Mesodermal cell (in vitro differentiated cells): Measurements from ENCODE around the gene NMT1.
"Not testable (repeated sequence)": the region's sequence is repeated elsewhere in the genome, so short reads cannot be mapped to it uniquely, and the experiment has no call there.

Experiments
- H3K27ac ChIP-seq: 2 replicates; pipeline ENCODE4 v1.7.0; 2013; ENCODE audit warnings: mild to moderate bottlenecking, low read depth, low read length, moderate library complexity; ENCODE audit not compliant: severe bottlenecking
- H3K36me3 ChIP-seq: 2 replicates; pipeline ENCODE4 v1.7.1; 2013; ENCODE audit warnings: mild to moderate bottlenecking, low read length, moderate library complexity; ENCODE audit not compliant: control insufficient read depth, insufficient read depth
- H3K4me1 ChIP-seq: one replicate; pipeline ENCODE4 v1.7.1; 2013; ENCODE audit warnings: mild to moderate bottlenecking, low read length; ENCODE audit not compliant: insufficient read depth, control insufficient read depth, poor library complexity, severe bottlenecking
- H3K4me3 ChIP-seq: 2 replicates; pipeline ENCODE4 v1.7.0; 2013; ENCODE audit warnings: low read length, control low read depth, mild to moderate bottlenecking; ENCODE audit not compliant: insufficient read depth, poor library complexity, severe bottlenecking; ENCODE audit errors: extremely low read depth
- H3K9me3 ChIP-seq: 2 replicates; pipeline ENCODE4 v1.7.1; 2013; ENCODE audit warnings: mild to moderate bottlenecking, low read length, moderate library complexity; ENCODE audit not compliant: control insufficient read depth
- WGBS, 2 experiments: methylation state at CpG; one replicate each; pipeline ENCODE4 v1.1.5; 2013; ENCODE audit warnings: missing lambda C conversion rate in 2 of 2; ENCODE audit not compliant: insufficient coverage in 2 of 2; 5-methylcytosine and 5-hydroxymethylcytosine counted together

NMT1 gene

GRCh38 chr17:45123076-45123770 is 62.1 kb downstream of the NMT1 start:
- 98 to 100% methylated on average over 5 of the region's 6 CpGs for WGBS, 2 experiments
- H3K36me3 ChIP-seq, result peaks cover 15% of the 10 kb centered on the region
- H3K27ac ChIP-seq, result no peak overlapping the region

GRCh38 chr17:45123930-45124796 is 63.0 kb downstream of the NMT1 start:
- H3K4me1 ChIP-seq, result peaks cover 52% of the 10 kb centered on the region
- peaks cover 10% of the 10 kb centered on the region for H3K36me3 ChIP-seq
- H3K4me3 ChIP-seq, result no peak overlapping the region
- 73 to 96% methylated on average over 9 to 10 of the region's 15 CpGs for WGBS, 2 experiments
- H3K27ac ChIP-seq, result peak overlapping the region; percentile 80
- H3K9me3 ChIP-seq, result no peaks in the 10 kb centered on the region

More at GRCh38 chr17:45123076-45123770, 62.1 kb downstream of the NMT1 start:
- Histone ChIP-seq H3K9me3 (no peaks in the 10 kb centered on the region), H3K4me1 (peaks cover 47% of the 10 kb centered on the region), H3K4me3 (no peak overlapping the region)

DNA sequence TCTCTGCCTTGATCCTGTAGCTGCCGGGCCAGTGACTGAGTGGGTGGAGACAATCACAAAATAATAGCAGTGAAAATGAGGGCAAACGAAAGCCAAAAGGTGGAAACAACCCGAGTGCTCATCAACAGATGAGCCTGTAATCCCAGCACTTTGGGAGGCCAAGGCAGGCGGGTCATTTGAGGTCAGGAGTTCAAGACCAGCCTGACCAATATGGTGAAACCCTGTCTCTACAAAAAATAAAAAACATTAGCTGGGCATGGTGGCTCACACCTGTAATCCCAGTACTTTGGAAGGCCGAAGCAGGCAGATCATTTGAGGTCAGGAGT is 63.6 kb downstream of the NMT1 start:
- peaks cover 55% of the 10 kb centered on the region for H3K4me1 ChIP-seq
- H3K27ac ChIP-seq, result peak overlapping the region; percentile 80

GRCh38 chr17:45125509-45125908 is 64.4 kb downstream of the NMT1 start:
- Histone ChIP-seq H3K4me1 (peaks cover 58% of the 10 kb centered on the region), H3K27ac (no peak overlapping the region), H3K9me3 (no peaks in the 10 kb centered on the region), H3K4me3 (no peak overlapping the region), H3K36me3 (peaks cover 2% of the 10 kb centered on the region)
- WGBS, 2 experiments, result 95% methylated on average over 4 to 5 of the region's 8 CpGs

More for the DNA sequence above, 63.6 kb downstream of the NMT1 start:
- 66 to 83% methylated on average over 5 of the region's 5 CpGs for WGBS, 2 experiments
- H3K36me3 ChIP-seq, H3K4me3 ChIP-seq, H3K9me3 ChIP-seq: not testable (repeated sequence)

DNA sequence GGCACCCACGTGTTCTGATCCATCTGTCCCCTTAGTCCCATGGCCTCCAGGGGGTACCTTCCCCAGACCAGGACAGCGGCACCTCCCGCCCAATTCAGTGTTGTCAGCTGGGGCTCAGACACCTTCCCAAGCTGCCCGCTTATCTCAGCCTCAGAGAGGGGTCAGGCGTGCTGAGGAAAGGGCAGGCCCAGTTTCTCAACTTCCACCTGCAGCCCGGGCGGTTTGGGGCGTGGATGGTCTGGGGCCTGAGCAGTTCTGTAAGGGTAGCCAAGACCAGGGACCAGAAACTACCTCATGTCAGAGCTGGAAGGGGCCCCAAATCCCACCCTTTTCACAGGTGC is 66.1 kb downstream of the NMT1 start:
- WGBS, 2 experiments, result 90 to 92% methylated on average over 7 to 8 of the region's 8 CpGs
- H3K4me1 ChIP-seq, result peaks cover 66% of the 10 kb centered on the region
- no peak overlapping the region for H3K27ac ChIP-seq
- no peaks in the 10 kb centered on the region for H3K9me3 ChIP-seq
- no peak overlapping the region for H3K4me3 ChIP-seq
- H3K36me3 ChIP-seq, result no peaks in the 10 kb centered on the region

GRCh38 chr17:45127548-45128300 is 66.6 kb downstream of the NMT1 start:
- no peak overlapping the region for H3K4me3 ChIP-seq

DNA sequence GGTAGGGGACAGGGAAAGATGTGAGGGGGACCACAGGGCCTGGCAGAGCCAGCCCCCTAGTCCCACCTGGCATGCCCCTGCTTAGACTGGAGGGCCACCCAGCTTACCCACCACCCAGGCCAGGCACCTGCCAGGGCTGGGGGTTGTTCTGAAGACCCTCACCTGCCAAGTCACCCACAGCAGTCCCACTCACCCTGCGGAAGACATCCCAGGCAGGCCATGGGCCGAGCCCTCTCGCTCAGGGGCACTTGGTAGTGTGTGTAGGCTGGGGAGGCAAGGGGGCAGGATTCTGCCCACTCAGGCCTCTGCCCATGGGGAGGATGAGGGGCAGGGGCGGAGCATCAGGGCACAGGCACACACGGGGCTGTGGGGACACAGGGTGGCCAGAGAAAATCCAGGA is 67.2 kb downstream of the NMT1 start:
- H3K27ac ChIP-seq, result no peak overlapping the region
- no peaks in the 10 kb centered on the region for H3K9me3 ChIP-seq
- peaks cover 55% of the 10 kb centered on the region for H3K4me1 ChIP-seq
- H3K36me3 ChIP-seq, result no peaks in the 10 kb centered on the region
- WGBS, 2 experiments, result 100% methylated on average over 1 of the region's 5 CpGs; no CpG with 5 or more reads in 1 of the 2 experiments
- no peak overlapping the region for H3K4me3 ChIP-seq

More at GRCh38 chr17:45127548-45128300, 66.6 kb downstream of the NMT1 start:
- H3K9me3 ChIP-seq, result no peaks in the 10 kb centered on the region
- H3K4me1 ChIP-seq, result peaks cover 61% of the 10 kb centered on the region
- no peak overlapping the region for H3K27ac ChIP-seq
- H3K36me3 ChIP-seq, result no peaks in the 10 kb centered on the region
- WGBS, 2 experiments, result 72 to 74% methylated on average over 17 to 18 of the region's 20 CpGs

DNA sequence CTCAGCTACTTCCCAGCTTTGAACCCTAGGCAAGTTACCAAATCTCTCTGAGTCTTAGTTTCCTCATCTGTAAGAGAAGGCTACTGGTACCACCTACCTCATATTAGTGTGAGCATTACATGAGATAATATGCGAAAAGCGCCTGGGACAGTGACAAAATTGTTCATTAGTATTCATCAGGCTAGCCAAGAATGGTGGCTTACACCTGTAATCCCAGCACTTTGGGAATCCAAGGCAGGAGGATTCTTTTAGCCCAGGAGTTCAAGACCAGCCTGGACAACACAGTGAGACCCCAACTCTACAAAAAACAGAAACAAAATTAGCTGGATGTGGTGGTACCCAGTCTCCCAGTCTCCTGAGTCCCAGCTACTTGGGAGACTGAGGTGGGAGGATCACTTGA is 67.9 kb downstream of the NMT1 start:
- Histone ChIP-seq H3K9me3 (no peaks in the 10 kb centered on the region), H3K4me3 (no peak overlapping the region), H3K27ac (no peak overlapping the region), H3K4me1 (peaks cover 49% of the 10 kb centered on the region), H3K36me3 (no peaks in the 10 kb centered on the region)
- WGBS, 2 experiments, result 83 to 100% methylated on average over 2 of the region's 2 CpGs

DNA sequence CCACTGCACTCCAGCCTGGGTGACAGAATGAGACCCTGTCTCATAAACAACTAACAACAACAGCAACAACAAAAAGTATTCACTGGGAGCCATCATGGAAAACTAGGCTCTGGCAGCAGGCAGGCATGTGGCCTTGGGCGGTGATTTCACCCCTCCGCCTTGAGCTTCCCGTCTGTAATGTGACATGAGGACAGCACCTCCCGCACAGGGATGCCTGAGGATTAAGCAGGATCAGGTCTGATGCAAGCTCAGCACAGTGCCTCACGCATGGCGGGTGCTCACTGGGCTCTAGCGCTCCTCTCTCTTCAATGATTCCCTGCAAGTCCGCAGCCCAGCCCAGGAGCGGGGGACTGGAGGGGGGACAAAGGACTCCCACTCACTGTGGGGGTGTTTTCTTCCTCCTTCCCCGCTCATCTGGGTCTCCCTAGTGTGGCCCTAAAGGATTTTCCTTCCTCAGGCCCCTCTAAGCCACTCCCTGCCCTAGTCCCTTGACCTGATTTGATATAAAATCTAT is 68.4 kb downstream of the NMT1 start:
- Histone ChIP-seq H3K36me3 (no peaks in the 10 kb centered on the region), H3K4me3 (no peak overlapping the region), H3K27ac (peak overlapping the region; percentile 37), H3K9me3 (no peaks in the 10 kb centered on the region), H3K4me1 (peaks cover 44% of the 10 kb centered on the region)
- WGBS, 2 experiments, result 83 to 86% methylated on average over 5 to 7 of the region's 10 CpGs

GRCh38 chr17:45129940-45130680 is 69.0 kb downstream of the NMT1 start:
- no peaks in the 10 kb centered on the region for H3K36me3 ChIP-seq
- peaks cover 38% of the 10 kb centered on the region for H3K4me1 ChIP-seq
- no peak overlapping the region for H3K4me3 ChIP-seq
- WGBS, 2 experiments, result 86 to 87% methylated on average over 11 to 12 of the region's 13 CpGs
- peak overlapping the region; percentile 37 for H3K27ac ChIP-seq
- no peaks in the 10 kb centered on the region for H3K9me3 ChIP-seq
